ENCODE measurements around the gene CD27. TPM values are rescaled to one million over a fixed set of nuclear protein-coding genes. Genes with fewer than 3 reads are reported as not detected.

Gene CD27
- total and polyA plus RNA-seq, 2 donors (not counting 1 experiment from before 2014, with no cell fraction given): 102 to 116 TPM

DNA sequence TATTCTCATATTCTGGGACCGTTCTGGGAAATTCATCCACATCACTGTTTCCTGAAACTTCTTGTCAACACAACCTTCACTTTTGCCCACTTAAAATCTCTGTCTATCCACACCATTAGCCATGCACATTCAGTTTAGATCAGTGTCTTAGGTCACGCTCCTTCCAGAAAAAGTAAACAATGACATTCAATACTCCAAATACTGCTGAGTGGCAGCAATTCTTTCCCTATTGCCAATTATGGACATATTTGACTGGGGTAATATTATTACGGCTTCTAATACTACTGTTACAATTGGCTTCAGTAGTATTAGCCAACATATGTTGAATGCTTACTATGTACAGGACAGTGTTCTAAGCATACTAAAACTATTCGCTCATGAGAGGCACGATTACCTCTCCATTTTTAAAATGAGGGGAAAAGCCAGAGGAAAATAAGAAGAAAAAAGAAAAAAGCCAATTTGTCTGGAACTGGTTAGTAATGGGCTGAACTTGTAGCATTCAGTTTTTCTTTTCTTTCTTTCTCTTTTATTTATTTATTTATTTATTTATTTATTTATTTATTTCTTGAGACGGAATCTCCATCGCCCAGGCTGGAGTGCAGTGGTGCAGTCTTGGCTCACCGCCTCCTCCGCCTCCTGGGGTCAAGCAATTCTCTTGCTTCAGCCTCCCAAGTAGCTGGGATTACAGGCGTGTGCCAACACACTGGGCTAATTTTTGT lies 37.4 kb upstream of the CD27 start:
- WGBS (ENCODE audit: insufficient coverage): 94% methylated on average over 7 of the region's 10 CpGs
- no peak overlapping the region for H3K4me2 ChIP-seq (replicated peaks; ENCODE audit: low read depth, low read length, poor library complexity, severe bottlenecking)
- H3K4me3 ChIP-seq (ENCODE audit: control extremely low read depth in 1 of 5, extremely low read depth in 1 of 5, insufficient read depth in 1 of 5, low read depth in 2 of 5, low read length in 4 of 5): no peak overlapping the region
- H2AFZ ChIP-seq (ENCODE audit: insufficient read depth, low read depth, low read length, poor library complexity, severe bottlenecking): no peak overlapping the region
- intact Hi-C loops (cut with micrococcal nuclease): no loop called here
- no peaks in the 10 kb centered on the region for H3K27me3 ChIP-seq (replicated peaks in 1 of 4; ENCODE audit: control extremely low read depth in 1 of 4, control insufficient read depth in 3 of 4, insufficient read depth in 4 of 4, low read length in 3 of 4)
- ATAC-seq (ENCODE audit: low read depth) (no peak), DNase-seq (no peak)
- TF ChIP-seq, protein P1, sequence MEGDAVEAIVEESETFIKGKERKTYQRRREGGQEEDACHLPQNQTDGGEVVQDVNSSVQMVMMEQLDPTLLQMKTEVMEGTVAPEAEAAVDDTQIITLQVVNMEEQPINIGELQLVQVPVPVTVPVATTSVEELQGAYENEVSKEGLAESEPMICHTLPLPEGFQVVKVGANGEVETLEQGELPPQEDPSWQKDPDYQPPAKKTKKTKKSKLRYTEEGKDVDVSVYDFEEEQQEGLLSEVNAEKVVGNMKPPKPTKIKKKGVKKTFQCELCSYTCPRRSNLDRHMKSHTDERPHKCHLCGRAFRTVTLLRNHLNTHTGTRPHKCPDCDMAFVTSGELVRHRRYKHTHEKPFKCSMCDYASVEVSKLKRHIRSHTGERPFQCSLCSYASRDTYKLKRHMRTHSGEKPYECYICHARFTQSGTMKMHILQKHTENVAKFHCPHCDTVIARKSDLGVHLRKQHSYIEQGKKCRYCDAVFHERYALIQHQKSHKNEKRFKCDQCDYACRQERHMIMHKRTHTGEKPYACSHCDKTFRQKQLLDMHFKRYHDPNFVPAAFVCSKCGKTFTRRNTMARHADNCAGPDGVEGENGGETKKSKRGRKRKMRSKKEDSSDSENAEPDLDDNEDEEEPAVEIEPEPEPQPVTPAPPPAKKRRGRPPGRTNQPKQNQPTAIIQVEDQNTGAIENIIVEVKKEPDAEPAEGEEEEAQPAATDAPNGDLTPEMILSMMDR (IDR thresholded peaks at IDR 0.05): no peak
- H3K27me3 Mint-ChIP-seq: peaks cover 28% of the 10 kb centered on the region
- H3K27ac Mint-ChIP-seq: no peak overlapping the region
- ChIA-PET POLR2A (no interaction called here), CTCF (no interaction called here)
- H3K27ac ChIP-seq (ENCODE audit: low read length in 2 of 2): no peak overlapping the region
- H3K9me3 ChIP-seq (ENCODE audit: control extremely low read depth in 1 of 3, control insufficient read depth in 2 of 3, insufficient read depth in 1 of 3, low read length in 2 of 3): no peaks in the 10 kb centered on the region
- no peak overlapping the region for H3K4me3 Mint-ChIP-seq
- no peaks in the 10 kb centered on the region for H4K20me1 ChIP-seq (ENCODE audit: control insufficient read depth, insufficient read depth, low read length, poor library complexity, severe bottlenecking)
- H3K4me1 ChIP-seq (ENCODE audit: control insufficient read depth in 2 of 2, insufficient read depth in 2 of 2, low read length in 2 of 2): no peaks in the 10 kb centered on the region
- H3K9ac ChIP-seq (ENCODE audit: low read length): no peak overlapping the region
- H3K36me3 ChIP-seq (replicated peaks in 1 of 2; ENCODE audit: control extremely low read depth in 1 of 2, control insufficient read depth in 1 of 2, extremely low read depth in 1 of 2, insufficient read depth in 2 of 2, low read length in 1 of 2): no peaks in the 10 kb centered on the region
- no peaks in the 10 kb centered on the region for H3K4me1 Mint-ChIP-seq
- no peaks in the 10 kb centered on the region for H3K9me3 Mint-ChIP-seq (ENCODE audit: insufficient read depth)
- no peaks in the 10 kb centered on the region for H3K79me2 ChIP-seq (ENCODE audit: control insufficient read depth, insufficient read depth, low read length)

DNA sequence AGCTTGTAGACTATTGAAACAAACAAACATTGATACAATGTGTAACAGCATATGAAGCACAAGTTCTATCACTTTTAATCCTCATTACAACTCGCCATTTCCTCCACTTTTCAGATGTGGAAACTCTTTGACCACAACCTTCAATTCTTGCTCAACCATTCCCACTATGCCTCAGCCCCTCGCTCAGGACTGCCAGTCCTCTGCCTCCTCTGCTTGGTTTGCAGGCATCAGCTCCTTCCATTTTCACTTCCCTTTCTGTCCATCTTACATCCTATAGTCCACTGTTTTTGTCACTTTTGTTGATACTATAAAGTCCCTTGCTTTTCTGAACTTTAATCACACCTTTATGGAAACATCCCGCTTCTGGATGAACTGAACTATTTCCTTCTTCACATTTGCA lies 28.2 kb upstream of the CD27 start:
- Mint-ChIP-seq H3K9me3 (ENCODE audit: insufficient read depth) (no peaks in the 10 kb centered on the region), H3K27ac (no peak overlapping the region), H3K4me1 (peaks cover 8% of the 10 kb centered on the region), H3K4me3 (no peak overlapping the region), H3K27me3 (peaks cover 33% of the 10 kb centered on the region)
- Histone ChIP-seq H3K4me1 (ENCODE audit: control insufficient read depth in 2 of 2, insufficient read depth in 2 of 2, low read length in 2 of 2) (peaks cover 0 to 4% of the 10 kb centered on the region in 2 donors), H3K9me3 (ENCODE audit: control extremely low read depth in 1 of 3, control insufficient read depth in 2 of 3, insufficient read depth in 1 of 3, low read length in 2 of 3) (no peaks in the 10 kb centered on the region), H3K9ac (ENCODE audit: low read length) (no peak overlapping the region), H3K79me2 (ENCODE audit: control insufficient read depth, insufficient read depth, low read length) (no peaks in the 10 kb centered on the region), H3K4me2 (replicated peaks; ENCODE audit: low read depth, low read length, poor library complexity, severe bottlenecking) (no peak overlapping the region), H3K27me3 (replicated peaks in 1 of 4; ENCODE audit: control extremely low read depth in 1 of 4, control insufficient read depth in 3 of 4, insufficient read depth in 4 of 4, low read length in 3 of 4) (peaks cover 0 to 3% (median 0%) of the 10 kb centered on the region in 4 experiments), H3K36me3 (replicated peaks in 1 of 2; ENCODE audit: control extremely low read depth in 1 of 2, control insufficient read depth in 1 of 2, extremely low read depth in 1 of 2, insufficient read depth in 2 of 2, low read length in 1 of 2) (no peaks in the 10 kb centered on the region), H3K27ac (ENCODE audit: low read length in 2 of 2) (no peak overlapping the region), H4K20me1 (ENCODE audit: control insufficient read depth, insufficient read depth, low read length, poor library complexity, severe bottlenecking) (no peaks in the 10 kb centered on the region), H3K4me3 (ENCODE audit: control extremely low read depth in 1 of 5, extremely low read depth in 1 of 5, insufficient read depth in 1 of 5, low read depth in 2 of 5, low read length in 4 of 5) (no peak overlapping the region), H2AFZ (ENCODE audit: insufficient read depth, low read depth, low read length, poor library complexity, severe bottlenecking) (no peak overlapping the region)
- ChIA-PET POLR2A (no interaction called here), CTCF (interaction anchor here (1.6 kb wide), 1 partner anchor 123 kb away, joined by 4 read pairs; no protein-coding TSS in a partner anchor)
- TF ChIP-seq, protein P1 (IDR thresholded peaks at IDR 0.05): no peak
- TF ChIP-seq EZH2 (IDR thresholded peaks at IDR 0.05; ENCODE audit: borderline replicate concordance, insufficient read depth, low read depth, low read length, poor library complexity, severe bottlenecking): no peak
- intact Hi-C loops (cut with micrococcal nuclease): no loop called here
- no peak for DNase-seq
- WGBS (ENCODE audit: insufficient coverage): 38% methylated on average over 3 of the region's 3 CpGs
- ATAC-seq (ENCODE audit: low read depth): no peak

All from B cell (primary cell).